GM12872 (cell line): Measurements from ENCODE around the gene CA5B.

Experiments
- CTCF ChIP-seq: IDR thresholded peaks from 3 replicates; pipeline ENCODE4 v1.5.1; 2011; ENCODE audit warnings: low read depth, mild to moderate bottlenecking, low read length, moderate library complexity; ENCODE audit not compliant: insufficient read depth

CA5B gene

DNA sequence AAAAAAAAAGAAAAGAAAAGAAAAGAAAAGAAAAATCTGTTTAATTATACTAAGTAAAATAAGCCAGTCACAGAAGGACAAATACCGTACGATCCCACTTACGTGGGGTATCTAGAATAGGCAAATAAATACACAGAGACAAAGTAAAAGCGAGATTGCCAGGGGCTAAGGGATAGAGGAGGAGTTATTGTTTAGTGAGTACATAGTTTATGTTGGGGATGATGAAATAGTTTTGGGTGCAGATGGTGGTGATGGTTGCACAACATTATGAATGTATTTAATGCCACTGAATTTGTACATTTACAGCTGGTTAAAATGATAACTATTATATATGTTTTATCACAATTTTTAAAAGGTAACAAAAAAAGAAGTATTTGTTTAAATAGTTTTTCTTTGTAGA, 7.1 kb downstream of the CA5B start:
- no peak for TF ChIP-seq CTCF

DNA sequence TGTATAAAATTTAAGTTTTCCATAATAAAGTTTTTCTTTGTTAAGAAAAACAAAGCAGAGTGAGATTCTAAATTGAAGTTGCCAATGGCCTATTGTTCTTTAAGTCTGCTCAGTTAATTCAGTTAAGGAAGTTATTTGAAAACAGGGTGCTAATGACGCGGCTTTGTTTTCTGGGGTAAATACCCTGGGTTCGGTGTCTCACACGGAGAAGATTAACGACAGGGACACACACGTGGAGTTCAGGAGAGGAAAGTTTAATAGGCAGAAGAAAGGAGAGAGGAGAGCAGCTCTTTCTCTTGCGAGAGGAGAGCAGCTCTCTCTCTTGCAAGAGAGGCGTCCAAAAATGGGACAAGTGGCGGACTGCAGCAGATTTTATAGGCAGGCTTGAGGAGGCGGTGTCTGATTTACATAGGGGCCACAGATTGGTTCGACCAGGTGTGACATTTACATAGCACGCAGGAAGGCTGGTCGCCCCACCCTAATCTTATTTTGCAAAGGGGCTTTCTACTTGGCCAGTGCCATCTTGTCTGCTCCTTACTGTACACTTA, 9.6 kb downstream of the CA5B start:
- TF ChIP-seq CTCF: no peak

- TF ChIP-seq CTCF: no peak
Measured at GRCh38 chrX:15748841-15749240, 10.8 kb downstream of the CA5B start.

GRCh38 chrX:15749642-15750610, 11.9 kb downstream of the CA5B start:
- no peak for TF ChIP-seq CTCF

GRCh38 chrX:15750611-15751154, 12.6 kb downstream of the CA5B start:
- TF ChIP-seq CTCF: no peak

DNA sequence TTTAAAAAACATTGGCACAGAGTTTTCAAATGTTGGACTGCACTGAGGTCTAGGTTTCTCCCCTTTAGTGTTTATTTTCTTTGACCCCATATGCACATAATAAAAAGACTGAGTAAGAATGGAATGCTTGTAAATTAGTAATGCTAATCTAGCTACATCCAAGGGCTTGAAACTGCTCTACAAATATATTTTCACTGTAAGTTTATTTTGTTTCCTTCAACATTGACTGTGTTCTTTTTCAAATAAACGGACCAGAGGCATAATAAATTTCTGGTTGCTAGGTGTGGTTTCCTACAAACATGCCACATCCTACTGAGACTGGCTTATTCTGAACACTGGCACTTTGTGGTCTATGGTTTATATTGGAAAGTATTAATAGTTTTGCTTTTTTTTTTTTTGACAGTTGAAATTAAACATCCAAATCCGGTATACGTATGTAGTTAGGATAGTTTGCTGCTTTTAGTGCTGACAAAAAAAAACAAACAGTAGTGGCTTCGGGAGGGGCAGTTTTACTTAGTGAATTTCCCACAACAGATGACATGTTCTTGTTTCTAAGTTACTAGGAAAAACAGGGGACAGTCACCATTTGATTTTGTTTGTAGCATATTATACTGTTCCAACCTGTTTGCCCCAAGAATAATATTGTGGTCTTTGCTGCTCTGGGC, 13.2 kb downstream of the CA5B start:
- no peak for TF ChIP-seq CTCF

GRCh38 chrX:15755091-15755490, 17.0 kb downstream of the CA5B start:
- no peak for TF ChIP-seq CTCF
